Stimulated activated CD4-positive, alpha-beta T cell treated with anti-CD3 and anti-CD28 coated beads, Interleukin-1b, Interleukin-23, amount 100 ng/mL, for 48 hours (primary cell): ENCODE data around the gene FMNL2.
"Not testable (repeated sequence)": the region's sequence is repeated elsewhere in the genome, so short reads cannot be mapped to it uniquely, and the experiment has no call there.

ENCODE experiments used
- DNase-seq: peaks from one replicate; pipeline ENCODE4 v3.0.0-alpha.2; 2020

The FMNL2 gene

GRCh38 chr2:152335016-152335725 lies at the start of gene FMNL2:
Gene FMNL2, plus strand, starts transcription at chr2:152335174.
- peak; percentile 46 for DNase-seq

- no peak for DNase-seq
Measured at GRCh38 chr2:152292991-152293390, 42.0 kb upstream of the FMNL2 start.

GRCh38 chr2:152297715-152298114 lies 37.3 kb upstream of the FMNL2 start:
- no peak for DNase-seq

GRCh38 chr2:152298754-152299153 lies 36.2 kb upstream of the FMNL2 start:
- DNase-seq = no peak

GRCh38 chr2:152301131-152301530 lies 33.8 kb upstream of the FMNL2 start:
- no peak for DNase-seq

GRCh38 chr2:152303951-152304350 lies 31.0 kb upstream of the FMNL2 start:
- DNase-seq = no peak

- no peak for DNase-seq
Measured at GRCh38 chr2:152304836-152305235, 30.1 kb upstream of the FMNL2 start.

- no peak for DNase-seq
Measured at GRCh38 chr2:152307863-152308262, 27.1 kb upstream of the FMNL2 start.

- no peak for DNase-seq
Measured at GRCh38 chr2:152309352-152310214, 25.4 kb upstream of the FMNL2 start.

GRCh38 chr2:152319822-152320570 lies 15.0 kb upstream of the FMNL2 start:
- no peak for DNase-seq

- DNase-seq = no peak
Measured at GRCh38 chr2:152320814-152321213, 14.2 kb upstream of the FMNL2 start.

GRCh38 chr2:152322222-152322621 lies 12.8 kb upstream of the FMNL2 start:
- no peak for DNase-seq

- DNase-seq = not testable (repeated sequence)
Measured at GRCh38 chr2:152325126-152325525, 9.8 kb upstream of the FMNL2 start.

GRCh38 chr2:152326710-152327109 lies 8.3 kb upstream of the FMNL2 start:
- no peak for DNase-seq

GRCh38 chr2:152328013-152328412 lies 7.0 kb upstream of the FMNL2 start:
- DNase-seq = no peak

- no peak for DNase-seq
Measured at GRCh38 chr2:152330235-152330866, 4.6 kb upstream of the FMNL2 start.

- no peak for DNase-seq
Measured at GRCh38 chr2:152334701-152335015, 316 bp upstream of the FMNL2 start.

- DNase-seq = peak; percentile 7
Measured at GRCh38 chr2:152335726-152336118, 748 bp downstream of the FMNL2 start.

- peak; percentile 4 for DNase-seq
Measured at GRCh38 chr2:152336119-152336853, 1.3 kb downstream of the FMNL2 start.

- DNase-seq = no peak
Measured at GRCh38 chr2:152336854-152337510, 2.0 kb downstream of the FMNL2 start.

- DNase-seq = no peak
Measured at GRCh38 chr2:152337511-152337903, 2.5 kb downstream of the FMNL2 start.
